ENCODE data around the gene TMEM88. TPM values are rescaled to one million over a fixed set of nuclear protein-coding genes. Genes with fewer than 3 reads are reported as not detected.

The TMEM88 gene
- total and polyA plus RNA-seq, 2 donors (not counting 3 experiments of a cell fraction or from before 2014, with no cell fraction given) = 53.4 to 165 TPM

GRCh38 chr17:7822126-7822525, 32.7 kb upstream of the TMEM88 start:
- Histone ChIP-seq H3K27me3 (ENCODE audit: control insufficient read depth in 2 of 2, insufficient read depth in 2 of 2, low read length in 2 of 2) (peaks cover 3% of the 10 kb centered on the region in 2 experiments), H3K27ac (ENCODE audit: insufficient read depth, low read depth, low read length) (no peak overlapping the region), H3K4me1 (ENCODE audit: control insufficient read depth, extremely low read depth, insufficient read depth, low read length) (no peaks in the 10 kb centered on the region), H3K36me3 (ENCODE audit: control insufficient read depth in 2 of 2, extremely low read depth in 1 of 2, insufficient read depth in 2 of 2, low read length in 2 of 2) (no peaks in the 10 kb centered on the region), H3K9ac (replicated peaks; ENCODE audit: extremely low read depth, insufficient read depth, low read length) (no peak overlapping the region), H3K4me2 (ENCODE audit: insufficient read depth, low read length) (no peak overlapping the region), H4K20me1 (replicated peaks; ENCODE audit: control insufficient read depth, extremely low read depth, insufficient read depth, low read length) (no peaks in the 10 kb centered on the region), H2AFZ (ENCODE audit: low read depth, low read length) (no peak overlapping the region), H3K79me2 (ENCODE audit: control insufficient read depth, insufficient read depth, low read length) (no peaks in the 10 kb centered on the region), H3K9me3 (replicated peaks; ENCODE audit: control insufficient read depth, insufficient read depth, low read length) (no peaks in the 10 kb centered on the region), H3K4me3 (replicated peaks in 1 of 3; ENCODE audit: insufficient read depth in 1 of 3, low read depth in 1 of 3, low read length in 3 of 3) (no peak overlapping the region), H3K9me1 (replicated peaks; ENCODE audit: control insufficient read depth, extremely low read depth, insufficient read depth, low read length) (no peaks in the 10 kb centered on the region)
- TF ChIP-seq EZH2 (IDR thresholded peaks at IDR 0.05; ENCODE audit: borderline replicate concordance, low read depth, low read length, severe bottlenecking) (no peak), CTCF (IDR thresholded peaks at IDR 0.05; ENCODE audit: extremely low read depth in 1 of 2, insufficient read depth in 1 of 2, low read depth in 1 of 2, low read length in 2 of 2) (no peak)
- TF ChIP-seq, protein P1, sequence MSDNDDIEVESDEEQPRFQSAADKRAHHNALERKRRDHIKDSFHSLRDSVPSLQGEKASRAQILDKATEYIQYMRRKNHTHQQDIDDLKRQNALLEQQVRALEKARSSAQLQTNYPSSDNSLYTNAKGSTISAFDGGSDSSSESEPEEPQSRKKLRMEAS (IDR thresholded peaks at IDR 0.05; ENCODE audit: insufficient read depth, insufficient read length) = no peak
- ChIA-PET CTCF (interaction anchor here (0.5 to 8.6 kb wide), 14 partner anchors 10 to 238 kb away, joined by 3 to 121 read pairs (median 4); partner anchors contain the start of gene NAA38), POLR2A (no interaction called here)
- FAIRE-seq = no peak
- no TSS peak for BruUV-seq (replicated peaks)
- dilution Hi-C loops (cut with MboI; ENCODE audit: extremely low pct_ligation_motif_present, low sequenced_read_pairs) = no loop called here
- DNase-seq (ENCODE audit: low read depth, low spot score) = no peak
- intact Hi-C loops (cut with micrococcal nuclease) = loop anchor here (1.0 to 5.0 kb wide), 6 partner anchors 29 to 235 kb away; no protein-coding TSS in a partner anchor

GRCh38 chr17:7823581-7824001, 31.3 kb upstream of the TMEM88 start:
- H4K20me1 ChIP-seq (replicated peaks; ENCODE audit: control insufficient read depth, extremely low read depth, insufficient read depth, low read length) = no peaks in the 10 kb centered on the region
- H3K36me3 ChIP-seq (ENCODE audit: control insufficient read depth in 2 of 2, extremely low read depth in 1 of 2, insufficient read depth in 2 of 2, low read length in 2 of 2) = no peaks in the 10 kb centered on the region
- POLR2A ChIA-PET = no interaction called here
- no peak overlapping the region for H3K4me3 ChIP-seq (replicated peaks in 1 of 3; ENCODE audit: insufficient read depth in 1 of 3, low read depth in 1 of 3, low read length in 3 of 3)
- no peaks in the 10 kb centered on the region for H3K79me2 ChIP-seq (ENCODE audit: control insufficient read depth, insufficient read depth, low read length)
- no peaks in the 10 kb centered on the region for H3K9me3 ChIP-seq (replicated peaks; ENCODE audit: control insufficient read depth, insufficient read depth, low read length)
- H3K9ac ChIP-seq (replicated peaks; ENCODE audit: extremely low read depth, insufficient read depth, low read length) = no peak overlapping the region
- no TSS peak for BruUV-seq (replicated peaks)
- CTCF ChIA-PET = interaction anchor here (0.7 to 8.6 kb wide), 7 partner anchors 12 to 234 kb away, joined by 3 to 121 read pairs (median 3); partner anchors contain the start of gene NAA38
- intact Hi-C loops (cut with micrococcal nuclease) = loop anchor here (2.0 to 5.0 kb wide), 3 partner anchors 81 to 234 kb away; no protein-coding TSS in a partner anchor
- DNase-seq (ENCODE audit: low read depth, low spot score) (no peak), FAIRE-seq (no peak)
- H2AFZ ChIP-seq (ENCODE audit: low read depth, low read length) = no peak overlapping the region
- H3K27me3 ChIP-seq (ENCODE audit: control insufficient read depth in 2 of 2, insufficient read depth in 2 of 2, low read length in 2 of 2) = peaks cover 2 to 6% of the 10 kb centered on the region in 2 experiments
- no peak overlapping the region for H3K27ac ChIP-seq (ENCODE audit: insufficient read depth, low read depth, low read length)
- H3K4me2 ChIP-seq (ENCODE audit: insufficient read depth, low read length) = no peak overlapping the region
- dilution Hi-C loops (cut with MboI; ENCODE audit: extremely low pct_ligation_motif_present, low sequenced_read_pairs) = no loop called here
- no peak for TF ChIP-seq POLR2AphosphoS5 (IDR thresholded peaks at IDR 0.05; ENCODE audit: insufficient read depth, low read depth, low read length)
- no peaks in the 10 kb centered on the region for H3K4me1 ChIP-seq (ENCODE audit: control insufficient read depth, extremely low read depth, insufficient read depth, low read length)
- no peaks in the 10 kb centered on the region for H3K9me1 ChIP-seq (replicated peaks; ENCODE audit: control insufficient read depth, extremely low read depth, insufficient read depth, low read length)

All from endothelial cell of umbilical vein (primary cell).